Fibroblast of lung (primary cell): Measurements from ENCODE around the gene NEDD4.

Experiments used
- CTCF ChIP-seq, 2 donors: IDR thresholded peaks in 1 of 2; conservative IDR thresholded peaks in 1 of 2; 1 replicate in 1 of 2; 2 replicates in 1 of 2; pipeline ENCODE4 v1.5.1; 2011 to 2012; ENCODE audit warnings: low read length in 2 of 2, control low read depth in 1 of 2, inconsistent platforms in 1 of 2, low read depth in 1 of 2, mild to moderate bottlenecking in 1 of 2
- EZH2 ChIP-seq: IDR thresholded peaks from 2 replicates; pipeline ENCODE4 v1.5.1; 2012; ENCODE audit warnings: low read length, control low read depth, mild to moderate bottlenecking; ENCODE audit errors: missing control alignments

GRCh38 chr15:56017511-56017910, 24.1 kb upstream of the NEDD4 start:
- TF ChIP-seq EZH2 (no peak), CTCF (conservative IDR thresholded peaks at IDR 0.05 in 1 of 2, IDR thresholded peaks at IDR 0.05 in 1 of 2; ENCODE audit: low read depth in 1 of 2, low read length in 2 of 2) (no peak)
